HepG2 (cell line): Measurements from ENCODE around the gene GCHFR. TPM values are rescaled to one million over a fixed set of nuclear protein-coding genes. Genes with fewer than 3 reads are reported as not detected.

Source experiments
- ATAC-seq: fragments of 200-7000 bp; cut with Tn5 transposase; 3 replicates; pipeline ENCODE4 v1.9.1; 2020; ENCODE audit warnings: mild to moderate bottlenecking, moderate library complexity
- BruUV-seq: library from RNA; stranded (reverse); fragments of 400-500 nt; replicated peaks from 2 replicates; lab custom pipeline; 2021; lab: Mats Ljungman, UMichigan
- CTCF ChIA-PET: fragments of 300-600 bp; formaldehyde crosslinking; extraction: SDS; loops from one replicate; lab custom pipeline; 2021; ENCODE audit warnings: low total read pairs, inconsistent platforms, low intra/inter-chr PET ratio; lab: Yijun Ruan, JAX
- POLR2A ChIA-PET: fragments of 350-600 bp; sonication (Branson Sonifier 250); formaldehyde crosslinking; loops from one replicate; lab custom pipeline; 2020; ENCODE audit warnings: antibody characterized with exemption, inconsistent platforms; lab: Yijun Ruan, JAX
- DNase-seq: peaks from one replicate; pipeline ENCODE4 v3.0.0-alpha.2; 2015; ENCODE audit warnings: low spot score
- FAIRE-seq: peaks from 3 replicates; lab custom pipeline; 2011; peaks lifted over from hg19 to GRCh38; lab: Jason Lieb, UNC
- H2AFZ ChIP-seq: one replicate; pipeline ENCODE4 v1.6.1; 2011; ENCODE audit warnings: low read length, inconsistent platforms
- H3K27ac ChIP-seq: fragments of 300-600 bp; 3 replicates; pipeline ENCODE4 v1.8.0; 2011; ENCODE audit warnings: mixed run types, mild to moderate bottlenecking, mixed read lengths, low read length, inconsistent platforms; ENCODE audit not compliant: insufficient read depth; ENCODE audit errors: extremely low read length
- H3K27me3 ChIP-seq, 2 experiments: fragments of 200-600 bp in 1 of 2; 2 replicates in 1 of 2; 3 replicates in 1 of 2; pipeline versions ENCODE4 v1.6.0 to v1.8.0; 2011; ENCODE audit warnings: low read length in 2 of 2, mild to moderate bottlenecking in 2 of 2, moderate library complexity in 2 of 2, inconsistent platforms in 1 of 2; ENCODE audit not compliant: insufficient read depth in 2 of 2, control insufficient read depth in 1 of 2
- H3K36me3 ChIP-seq, 2 experiments: fragments of 200-600 bp in 1 of 2; replicated peaks in 1 of 2; 2 replicates in 1 of 2; 3 replicates in 1 of 2; pipeline versions ENCODE4 v1.5.1 to v1.8.0; 2011; ENCODE audit warnings: low read length in 2 of 2, inconsistent platforms in 1 of 2; ENCODE audit not compliant: insufficient read depth in 2 of 2, control insufficient read depth in 1 of 2
- H3K4me1 ChIP-seq: 2 replicates; pipeline ENCODE4 v1.5.1; 2012; ENCODE audit warnings: low read length, inconsistent platforms; ENCODE audit not compliant: insufficient read depth
- H3K4me2 ChIP-seq: 2 replicates; pipeline ENCODE4 v1.6.0; 2011; ENCODE audit warnings: low read depth, low read length, inconsistent platforms
- H3K4me3 ChIP-seq, 3 experiments: fragments of 200-600 bp in 1 of 3; sonication (generic), shearing (Covaris generic) in 1 of 3; replicated peaks in 1 of 3; 2 replicates each; pipeline ENCODE4 v1.5.1; 2011 to 2016; ENCODE audit warnings: low read length in 3 of 3, inconsistent platforms in 2 of 3, low read depth in 2 of 3, mild to moderate bottlenecking in 2 of 3, control low read depth in 1 of 3, mixed read lengths in 1 of 3; ENCODE audit not compliant: insufficient read depth in 1 of 3
- H3K79me2 ChIP-seq: one replicate; pipeline ENCODE4 v1.6.1; 2011; ENCODE audit warnings: low read length, inconsistent platforms; ENCODE audit not compliant: insufficient read depth
- H3K9ac ChIP-seq: 2 replicates; pipeline ENCODE4 v1.6.0; 2011; ENCODE audit warnings: mild to moderate bottlenecking, low read depth, low read length, inconsistent platforms; ENCODE audit not compliant: insufficient read depth
- H3K9me3 ChIP-seq: 2 replicates; pipeline ENCODE4 v1.5.1; 2012; ENCODE audit warnings: mild to moderate bottlenecking, low read length
- H4K20me1 ChIP-seq: 2 replicates; pipeline ENCODE4 v1.6.0; 2011; ENCODE audit warnings: inconsistent platforms, mild to moderate bottlenecking, low read length, moderate library complexity; ENCODE audit not compliant: insufficient read depth
- AHDC1 ChIP-seq: sonication (generic); formaldehyde crosslinking; IDR thresholded peaks from 2 replicates; pipeline ENCODE4 v1.5.1; 2020; ENCODE audit warnings: mild to moderate bottlenecking, missing genetic modification reagents, borderline replicate concordance
- ATF3 ChIP-seq: sonication (generic); formaldehyde crosslinking; IDR thresholded peaks from 2 replicates; pipeline ENCODE4 v1.4.0; 2020; ENCODE audit warnings: missing genetic modification reagents
- WIZ ChIP-seq: sonication (generic); formaldehyde crosslinking; IDR thresholded peaks from 2 replicates; pipeline ENCODE4 v1.5.1; 2020; ENCODE audit warnings: mild to moderate bottlenecking, missing genetic modification reagents
- ZNF296 ChIP-seq: sonication (generic); formaldehyde crosslinking; conservative IDR thresholded peaks from 2 replicates; pipeline ENCODE4 v1.5.0; 2020; ENCODE audit warnings: mild to moderate bottlenecking, missing genetic modification reagents
- WGBS: methylation state at CpG from one replicate; pipeline ENCODE4 v1.1.6; 2017; ENCODE audit warnings: low lambda C conversion rate; 5-methylcytosine and 5-hydroxymethylcytosine counted together
- in situ Hi-C: cut with HindIII; loops from 2 replicates; pipeline ENCODE4 v1.10.0; 2017; ENCODE audit warnings: low pct_unique_long_range_greater_than_20kb; ENCODE audit not compliant: extremely low pct_ligation_motif_present
- intact Hi-C: fragments of 100-400 bp; cut with micrococcal nuclease; formaldehyde crosslinking; loops from one replicate; pipeline ENCODE4 v1.10.0; 2022; ENCODE audit not compliant: unreplicated experiment
- polyA plus RNA-seq, 8 experiments: library from polyadenylated mRNA; depleted of rRNA in 3 of 8; stranded (reverse) in 7 of 8; unstranded in 1 of 8; fragments of >200 nt; fragmentation: Illumina TruSeq in 4 of 8; extraction: Trizol in 4 of 8; gene quantifications; 2 replicates each; pipeline versions ENCODE4 v1.2.1 to v1.2.3, GENCODE V29; 2011 to 2016; ENCODE audit warnings: low read depth in 4 of 8, missing spikeins in 1 of 8, mixed read lengths in 1 of 8; ENCODE audit not compliant: insufficient read depth in 1 of 8
- total RNA-seq, 5 experiments: library from RNA; depleted of rRNA; stranded (reverse); fragments of >200 nt; fragmentation: Illumina TruSeq; extraction: Trizol; gene quantifications; 2 replicates each; pipeline ENCODE4 v1.2.3, GENCODE V29; 2016; ENCODE audit warnings: low read depth in 1 of 5
- TF ChIP-seq, protein P1 (sequence below): sonication (generic); formaldehyde crosslinking; IDR thresholded peaks from 2 replicates; pipeline ENCODE4 v1.5.1; 2020; ENCODE audit warnings: missing genetic modification reagents, mild to moderate bottlenecking, borderline replicate concordance
- TF ChIP-seq, protein P2 (sequence below): sonication (generic); formaldehyde crosslinking; IDR thresholded peaks from 2 replicates; pipeline ENCODE4 v1.4.0; 2020; ENCODE audit warnings: missing genetic modification reagents

The GCHFR gene
- total and polyA plus RNA-seq, 2 of the 13 experiments (the other 11 are each of a cell fraction or from before 2014, with no cell fraction given) = 51.5 to 92.4 TPM

- Histone ChIP-seq H3K36me3 (no peaks in the 10 kb centered on the region), H3K4me2 (no peak overlapping the region)
- 76% methylated on average over 2 of the region's 2 CpGs for WGBS
- TF ChIP-seq AHDC1 (CRISPR knock-in tag) (no peak), ZNF296 (no peak), ATF3 (CRISPR knock-in tag) (no peak), WIZ (no peak)
- TF ChIP-seq, protein P1, sequence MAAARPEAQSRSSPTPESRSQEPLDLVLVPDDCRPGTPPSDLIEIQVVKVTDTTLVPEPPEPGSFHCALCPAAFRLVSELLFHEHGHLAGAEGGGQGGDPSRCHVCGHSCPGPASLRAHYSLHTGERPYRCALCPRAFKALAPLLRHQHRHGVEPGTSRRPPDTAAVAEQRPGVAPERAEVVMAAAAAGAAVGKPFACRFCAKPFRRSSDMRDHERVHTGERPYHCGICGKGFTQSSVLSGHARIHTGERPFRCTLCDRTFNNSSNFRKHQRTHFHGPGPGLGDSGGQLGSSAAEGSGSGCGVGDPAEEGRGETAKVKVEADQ = no peak
- TF ChIP-seq, protein P2, sequence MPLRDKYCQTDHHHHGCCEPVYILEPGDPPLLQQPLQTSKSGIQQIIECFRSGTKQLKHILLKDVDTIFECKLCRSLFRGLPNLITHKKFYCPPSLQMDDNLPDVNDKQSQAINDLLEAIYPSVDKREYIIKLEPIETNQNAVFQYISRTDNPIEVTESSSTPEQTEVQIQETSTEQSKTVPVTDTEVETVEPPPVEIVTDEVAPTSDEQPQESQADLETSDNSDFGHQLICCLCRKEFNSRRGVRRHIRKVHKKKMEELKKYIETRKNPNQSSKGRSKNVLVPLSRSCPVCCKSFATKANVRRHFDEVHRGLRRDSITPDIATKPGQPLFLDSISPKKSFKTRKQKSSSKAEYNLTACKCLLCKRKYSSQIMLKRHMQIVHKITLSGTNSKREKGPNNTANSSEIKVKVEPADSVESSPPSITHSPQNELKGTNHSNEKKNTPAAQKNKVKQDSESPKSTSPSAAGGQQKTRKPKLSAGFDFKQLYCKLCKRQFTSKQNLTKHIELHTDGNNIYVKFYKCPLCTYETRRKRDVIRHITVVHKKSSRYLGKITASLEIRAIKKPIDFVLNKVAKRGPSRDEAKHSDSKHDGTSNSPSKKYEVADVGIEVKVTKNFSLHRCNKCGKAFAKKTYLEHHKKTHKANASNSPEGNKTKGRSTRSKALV = no peak
- TF ChIP-seq, all 625 proteins: peak for 0
- ATAC-seq = no peak
- TSS peak; percentile 31 for BruUV-seq
- H3K4me3 ChIP-seq = no peak overlapping the region
- no peaks in the 10 kb centered on the region for H3K9me3 ChIP-seq
- POLR2A ChIA-PET = interaction anchor here (1.2 kb wide), 1 partner anchor 56 kb away, joined by 4 read pairs; no protein-coding TSS in a partner anchor
- CTCF ChIA-PET = no interaction called here
- H3K27me3 ChIP-seq = no peaks in the 10 kb centered on the region; a peak in 1 of 5 replicates
- H3K9ac ChIP-seq = no peak overlapping the region
- H3K79me2 ChIP-seq = peaks cover 20% of the 10 kb centered on the region
- in situ Hi-C loops (no loop called here), intact Hi-C loops (no loop called here)
- no peaks in the 10 kb centered on the region for H4K20me1 ChIP-seq
- no peak overlapping the region for H2AFZ ChIP-seq
- no peak for FAIRE-seq
- peaks cover 26% of the 10 kb centered on the region for H3K4me1 ChIP-seq
- no peak overlapping the region for H3K27ac ChIP-seq
- no peak for DNase-seq
Measured at GRCh38 chr15:40803076-40803475, 39.2 kb downstream of the GCHFR start.
